Ovary (tissue), 3 donors: Measurements from ENCODE around the gene FIG4.

Experiments used
- CTCF ChIP-seq, 3 donors: fragments of 450-650 bp in 2 of 3; fragments of 200-600 bp in 1 of 3; IDR thresholded peaks; one replicate each; pipeline versions ENCODE4 v1.5.1 to v1.8.0; 2016 to 2022; ENCODE audit warnings: antibody characterized with exemption in 3 of 3, mild to moderate bottlenecking in 1 of 3
- EP300 ChIP-seq: sonication (generic); formaldehyde crosslinking; IDR thresholded peaks from one replicate; pipeline ENCODE4 v1.6.1; 2017; ENCODE audit warnings: antibody characterized with exemption
- donor health status: DM: no; HTN: no; CAD: no.

GRCh38 chr6:109676724-109677123 lies 14.4 kb upstream of the FIG4 start:
- TF ChIP-seq CTCF (IDR thresholded peaks at IDR 0.05) (no peak), EP300 (no peak)
